ENCODE data around the gene ALPI.

DNA sequence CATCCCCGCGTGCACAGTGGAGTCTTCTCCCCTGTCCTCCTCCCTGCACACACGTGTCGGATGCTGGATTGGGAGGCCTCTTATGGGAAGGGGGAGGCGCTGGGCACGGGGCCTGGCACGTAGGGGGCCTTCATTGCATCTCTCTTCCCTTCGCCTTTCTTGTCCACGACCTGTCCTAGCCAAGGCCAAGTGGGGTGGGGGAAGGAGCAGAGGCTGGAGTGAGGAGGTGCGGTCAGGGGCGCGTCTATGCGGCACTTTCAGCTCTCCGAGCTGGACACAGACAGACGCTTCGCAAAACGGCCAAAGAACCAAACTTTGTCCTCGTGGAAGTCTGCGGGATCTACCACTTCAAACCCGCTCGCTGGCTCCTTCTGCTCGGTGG lies 35.9 kb upstream of the ALPI start:
- no peak for TF ChIP-seq EGR1 (conservative IDR thresholded peaks at IDR 0.05)
- TF ChIP-seq HCFC1 (IDR thresholded peaks at IDR 0.05; ENCODE audit: low read depth, low read length): no peak
- TF ChIP-seq, protein P1, sequence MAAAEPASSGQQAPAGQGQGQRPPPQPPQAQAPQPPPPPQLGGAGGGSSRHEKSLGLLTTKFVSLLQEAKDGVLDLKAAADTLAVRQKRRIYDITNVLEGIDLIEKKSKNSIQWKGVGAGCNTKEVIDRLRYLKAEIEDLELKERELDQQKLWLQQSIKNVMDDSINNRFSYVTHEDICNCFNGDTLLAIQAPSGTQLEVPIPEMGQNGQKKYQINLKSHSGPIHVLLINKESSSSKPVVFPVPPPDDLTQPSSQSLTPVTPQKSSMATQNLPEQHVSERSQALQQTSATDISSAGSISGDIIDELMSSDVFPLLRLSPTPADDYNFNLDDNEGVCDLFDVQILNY (CRISPR knock-in tag; IDR thresholded peaks at IDR 0.05): no peak
- TF ChIP-seq, protein P2, sequence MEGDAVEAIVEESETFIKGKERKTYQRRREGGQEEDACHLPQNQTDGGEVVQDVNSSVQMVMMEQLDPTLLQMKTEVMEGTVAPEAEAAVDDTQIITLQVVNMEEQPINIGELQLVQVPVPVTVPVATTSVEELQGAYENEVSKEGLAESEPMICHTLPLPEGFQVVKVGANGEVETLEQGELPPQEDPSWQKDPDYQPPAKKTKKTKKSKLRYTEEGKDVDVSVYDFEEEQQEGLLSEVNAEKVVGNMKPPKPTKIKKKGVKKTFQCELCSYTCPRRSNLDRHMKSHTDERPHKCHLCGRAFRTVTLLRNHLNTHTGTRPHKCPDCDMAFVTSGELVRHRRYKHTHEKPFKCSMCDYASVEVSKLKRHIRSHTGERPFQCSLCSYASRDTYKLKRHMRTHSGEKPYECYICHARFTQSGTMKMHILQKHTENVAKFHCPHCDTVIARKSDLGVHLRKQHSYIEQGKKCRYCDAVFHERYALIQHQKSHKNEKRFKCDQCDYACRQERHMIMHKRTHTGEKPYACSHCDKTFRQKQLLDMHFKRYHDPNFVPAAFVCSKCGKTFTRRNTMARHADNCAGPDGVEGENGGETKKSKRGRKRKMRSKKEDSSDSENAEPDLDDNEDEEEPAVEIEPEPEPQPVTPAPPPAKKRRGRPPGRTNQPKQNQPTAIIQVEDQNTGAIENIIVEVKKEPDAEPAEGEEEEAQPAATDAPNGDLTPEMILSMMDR (IDR thresholded peaks at IDR 0.05 in 2 of 3, conservative IDR thresholded peaks at IDR 0.05 in 1 of 3; ENCODE audit: insufficient read depth in 2 of 3, low read depth in 1 of 3, low read length in 3 of 3): no peak
- no peak for TF ChIP-seq TRIM24 (IDR thresholded peaks at IDR 0.05)
- TF ChIP-seq L3MBTL2 (IDR thresholded peaks at IDR 0.05): no peak
- TF ChIP-seq CREB1 (IDR thresholded peaks at IDR 0.05): no peak
- TF ChIP-seq CREB1 (CRISPR knock-in tag; IDR thresholded peaks at IDR 0.05): no peak
- TF ChIP-seq PCBP1 (IDR thresholded peaks at IDR 0.05; ENCODE audit: low read depth, low read length, poor library complexity, severe bottlenecking): no peak
- no peak for TF ChIP-seq CC2D1A (IDR thresholded peaks at IDR 0.05)
- no peak for TF ChIP-seq ZZZ3 (IDR thresholded peaks at IDR 0.05)
- TF ChIP-seq TCF7 (IDR thresholded peaks at IDR 0.05; ENCODE audit: borderline replicate concordance): no peak
- no peak for TF ChIP-seq TCF7L2 (IDR thresholded peaks at IDR 0.05; ENCODE audit: low read depth, low read length)

Measured in K562 (cell line).